HCT116 (cell line): ENCODE measurements around the gene MBTPS1. TPM values are rescaled to one million over a fixed set of nuclear protein-coding genes. Genes with fewer than 3 reads are reported as not detected.
A peak's percentile ranks its signal among the peaks of the same experiment; 100 is the strongest.

ENCODE experiments used
- ATAC-seq: fragments of 200-7000 bp; cut with Tn5 transposase; 2 replicates; pipeline ENCODE4 v1.9.1; 2020; ENCODE audit warnings: mild to moderate bottlenecking, moderate library complexity
- BruUV-seq: library from RNA; stranded (reverse); fragments of 400-500 nt; replicated peaks from 2 replicates; lab custom pipeline; 2021; lab: Mats Ljungman, UMichigan
- CTCF ChIA-PET: fragments of 300-600 bp; sonication (Branson Sonifier 250); formaldehyde crosslinking; loops from one replicate; lab custom pipeline; 2021; ENCODE audit warnings: antibody characterized with exemption; lab: Charles Lee
- POLR2A ChIA-PET: fragments of 300-600, 350-600 bp; sonication (Branson Sonifier 250); formaldehyde crosslinking; loops from one replicate; lab custom pipeline; 2021; ENCODE audit warnings: antibody characterized with exemption; lab: Charles Lee
- RAD21 ChIA-PET, 2 experiments: fragments of 300-600 bp; sonication (Branson Sonifier 250); formaldehyde crosslinking; loops; one replicate each; lab custom pipeline; 2023; ENCODE audit warnings: low total read pairs in 2 of 2; ENCODE audit not compliant: uncharacterized antibody in 2 of 2, unreplicated experiment in 2 of 2, low non-redundant PET in 1 of 2; lab: Charles Lee
- DNase-seq: peaks from one replicate; pipeline ENCODE4 v3.0.0-alpha.2; 2010; ENCODE audit warnings: low read depth, low spot score
- H2AFZ ChIP-seq: fragments of 200-600 bp; shearing (Covaris generic), sonication (generic); 2 replicates; pipeline ENCODE4 v1.6.1; 2017; ENCODE audit warnings: low read depth, mixed run types, mixed read lengths, antibody characterized with exemption, low read length; ENCODE audit not compliant: poor library complexity, severe bottlenecking
- H3K27ac ChIP-seq: 2 replicates; pipeline ENCODE4 v1.5.1; 2012; ENCODE audit warnings: low read depth, low read length
- H3K27me3 ChIP-seq: fragments of 200-600 bp; sonication (generic); 2 replicates; pipeline ENCODE4 v1.6.1; 2016; ENCODE audit warnings: mixed run types, low read length, mixed read lengths; ENCODE audit not compliant: insufficient read depth
- H3K36me3 ChIP-seq, 2 experiments: fragments of 200-500 bp in 1 of 2; fragments of 200-600 bp in 1 of 2; sonication (Bioruptor generic) in 1 of 2; sonication (generic) in 1 of 2; 2 replicates each; pipeline versions ENCODE4 v1.5.1 to v1.6.1; 2014 to 2016; ENCODE audit warnings: low read length in 2 of 2, inconsistent platforms in 1 of 2, mixed read lengths in 1 of 2, mixed run types in 1 of 2; ENCODE audit not compliant: insufficient read depth in 2 of 2, control insufficient read depth in 1 of 2
- H3K4me1 ChIP-seq, 2 experiments: fragments of 200-600 bp in 1 of 2; sonication (generic) in 1 of 2; 2 replicates each; pipeline versions ENCODE4 v1.5.1 to v1.6.1; 2012 to 2017; ENCODE audit warnings: low read length in 2 of 2, inconsistent platforms in 1 of 2, mild to moderate bottlenecking in 1 of 2, mixed read lengths in 1 of 2, mixed run types in 1 of 2, moderate library complexity in 1 of 2; ENCODE audit not compliant: insufficient read depth in 2 of 2, control insufficient read depth in 1 of 2
- H3K4me2 ChIP-seq: fragments of 200-600 bp; sonication (generic); 2 replicates; pipeline ENCODE4 v1.6.1; 2017; ENCODE audit warnings: mixed run types, low read length, mixed read lengths
- H3K4me3 ChIP-seq, 2 experiments: fragments of 200-600 bp in 1 of 2; sonication (generic) in 1 of 2; replicated peaks in 1 of 2; 2 replicates each; pipeline ENCODE4 v1.5.1; 2011 to 2016; ENCODE audit warnings: low read length in 2 of 2, control low read depth in 1 of 2, low read depth in 1 of 2, mild to moderate bottlenecking in 1 of 2, mixed read lengths in 1 of 2, mixed run types in 1 of 2
- H3K79me2 ChIP-seq: fragments of 200-600 bp; sonication (generic); 2 replicates; pipeline ENCODE4 v1.6.1; 2017; ENCODE audit warnings: mild to moderate bottlenecking, mixed run types, low read length, moderate library complexity, mixed read lengths; ENCODE audit not compliant: insufficient read depth
- H3K9ac ChIP-seq: fragments of 200-600 bp; sonication (generic); 2 replicates; pipeline ENCODE4 v1.6.1; 2016; ENCODE audit warnings: low read length, mixed read lengths
- H3K9me2 ChIP-seq: fragments of 200-600 bp; sonication (generic), shearing (Covaris generic); 2 replicates; pipeline ENCODE4 v1.6.1; 2017; ENCODE audit warnings: mixed run types, mild to moderate bottlenecking, moderate library complexity; ENCODE audit not compliant: insufficient read depth
- H3K9me3 ChIP-seq, 2 experiments: fragments of 200-500 bp in 1 of 2; fragments of 200-600 bp in 1 of 2; sonication (Bioruptor generic) in 1 of 2; sonication (generic) in 1 of 2; 2 replicates each; pipeline ENCODE4 v1.6.1; 2014 to 2017; ENCODE audit warnings: low read length in 2 of 2, mixed read lengths in 2 of 2, inconsistent platforms in 1 of 2, low read depth in 1 of 2, mild to moderate bottlenecking in 1 of 2, mixed run types in 1 of 2, moderate library complexity in 1 of 2; ENCODE audit not compliant: control insufficient read depth in 1 of 2, insufficient read depth in 1 of 2
- H4K20me1 ChIP-seq: fragments of 200-600 bp; sonication (generic), shearing (Covaris generic); 2 replicates; pipeline ENCODE4 v1.6.1; 2017; ENCODE audit warnings: mixed run types, mild to moderate bottlenecking, moderate library complexity; ENCODE audit not compliant: insufficient read depth
- FOSL1 ChIP-seq: IDR thresholded peaks from 2 replicates; pipeline ENCODE4 v1.6.1; 2012; ENCODE audit warnings: low read depth
- JUND ChIP-seq: IDR thresholded peaks from 2 replicates; pipeline ENCODE4 v1.6.1; 2012
- POLR2AphosphoS5 ChIP-seq: IDR thresholded peaks from 2 replicates; pipeline ENCODE4 v1.6.1; 2011; ENCODE audit warnings: mild to moderate bottlenecking, low read depth, low read length, moderate library complexity
- SP1 ChIP-seq: IDR thresholded peaks from 2 replicates; pipeline ENCODE4 v1.6.1; 2012; ENCODE audit warnings: low read depth
- TCF7L2 ChIP-seq: IDR thresholded peaks from 2 replicates; pipeline ENCODE4 v1.7.0; 2011; ENCODE audit warnings: borderline replicate concordance, inconsistent platforms; ENCODE audit not compliant: insufficient read depth, insufficient read length; ENCODE audit errors: extremely low read depth
- YY1 ChIP-seq: IDR thresholded peaks from 2 replicates; pipeline ENCODE4 v1.6.1; 2011; ENCODE audit warnings: low read length, low read depth, moderate library complexity, mild to moderate bottlenecking; ENCODE audit not compliant: insufficient replicate concordance; ENCODE audit errors: extremely low read depth
- intact Hi-C: fragments of 100-400 bp; cut with micrococcal nuclease; formaldehyde crosslinking; loops from 2 replicates; pipeline ENCODE4 v1.10.0; 2022
- total RNA-seq: library from RNA; stranded (reverse); gene quantifications from one replicate; pipeline ENCODE4 v1.2.1, GENCODE V29; 2021; ENCODE audit not compliant: unreplicated experiment
- TF ChIP-seq, protein P1 (sequence below), 3 experiments: fragments of 200-600 bp in 1 of 3; sonication (generic) in 1 of 3; IDR thresholded peaks in 2 of 3; conservative IDR thresholded peaks in 1 of 3; 2 replicates each; pipeline ENCODE4 v1.5.1; 2012 to 2017; ENCODE audit warnings: low read depth in 2 of 3, low read length in 2 of 3, antibody characterized with exemption in 1 of 3, borderline replicate concordance in 1 of 3, control low read depth in 1 of 3, mild to moderate bottlenecking in 1 of 3, mixed read lengths in 1 of 3, mixed run types in 1 of 3, moderate library complexity in 1 of 3; ENCODE audit not compliant: insufficient read depth in 1 of 3
- TF ChIP-seq, protein P2 (sequence below): IDR thresholded peaks from 2 replicates; pipeline ENCODE4 v1.6.1; 2011; ENCODE audit warnings: mild to moderate bottlenecking, low read length, moderate library complexity; ENCODE audit not compliant: insufficient replicate concordance; ENCODE audit errors: extremely low read depth
- TF ChIP-seq, protein P3 (sequence below): IDR thresholded peaks from 2 replicates; pipeline ENCODE4 v1.6.1; 2012

The MBTPS1 gene
- total RNA-seq, 1 experiment from 2014 or later: 111 TPM

DNA sequence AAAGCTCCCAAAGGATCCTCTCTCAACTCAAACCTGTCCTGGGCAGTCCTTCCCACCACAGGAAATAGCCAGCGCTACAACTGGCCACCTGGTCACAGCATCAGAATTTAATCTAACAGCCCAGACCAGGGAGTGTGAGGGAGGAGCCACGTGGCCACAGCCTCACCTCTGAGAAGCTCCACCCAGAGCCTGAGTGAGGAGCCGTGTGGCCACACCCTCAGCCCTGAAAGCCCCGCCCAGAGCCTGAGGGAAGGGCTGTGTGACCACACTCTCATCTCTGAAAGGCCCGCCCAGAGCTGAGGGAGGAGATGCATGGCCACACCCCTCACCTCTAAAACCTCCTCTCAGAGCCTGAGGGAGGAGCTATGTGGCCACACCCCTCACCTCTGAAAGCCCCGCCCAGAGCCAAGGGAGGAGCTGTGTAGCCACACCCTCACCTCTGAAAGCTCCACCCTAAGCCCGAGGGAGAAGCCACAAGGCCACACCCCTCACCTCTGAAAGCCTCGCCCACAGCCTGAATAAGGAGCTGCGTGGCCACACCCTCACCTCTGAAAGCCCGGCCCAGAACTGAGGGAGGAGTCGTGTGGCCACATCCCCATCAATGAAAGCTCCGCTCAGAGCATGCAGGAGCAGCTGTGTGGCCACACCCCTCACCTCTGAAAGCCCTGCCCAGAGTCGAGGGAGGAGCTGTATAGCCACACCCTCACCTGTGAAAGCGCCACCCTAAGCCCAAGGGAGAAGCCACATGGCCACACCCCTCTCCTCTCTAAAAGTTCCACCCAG lies 102.8 kb downstream of the MBTPS1 start:
- H3K79me2 ChIP-seq: no peaks in the 10 kb centered on the region
- no peaks in the 10 kb centered on the region for H3K36me3 ChIP-seq
- H3K4me2 ChIP-seq: peak overlapping the region; percentile 56
- ATAC-seq (peak; percentile 87), DNase-seq (peak; percentile 100)
- ChIA-PET CTCF (interaction anchor here (0.8 to 1.7 kb wide), 18 partner anchors 9 to 712 kb away, joined by 3 to 15 read pairs (median 3); partner anchors contain the start of genes MBTPS1, OSGIN1, SLC38A8 and TAF1C), POLR2A (interaction anchor here (0.6 to 1.7 kb wide), 11 partner anchors 8 to 178 kb away, joined by 3 to 10 read pairs (median 4); partner anchors contain the start of gene OSGIN1), RAD21 (interaction anchor here (0.5 to 1.1 kb wide), 4 partner anchors 44 to 605 kb away, joined by 3 to 5 read pairs (median 4); no protein-coding TSS in a partner anchor)
- no peaks in the 10 kb centered on the region for H3K9me2 ChIP-seq
- intact Hi-C loops: no loop called here
- H3K4me3 ChIP-seq: no peak overlapping the region
- H3K9me3 ChIP-seq: peaks cover 0 to under 1% of the 10 kb centered on the region in 2 experiments; a peak in 1 of 4 replicates
- no peaks in the 10 kb centered on the region for H4K20me1 ChIP-seq
- peaks cover 11 to 21% of the 10 kb centered on the region in 2 experiments for H3K4me1 ChIP-seq
- peak overlapping the region; percentile 45 for H3K27ac ChIP-seq
- no peaks in the 10 kb centered on the region for H3K27me3 ChIP-seq
- TF ChIP-seq JUND (no peak), TCF7L2 (no peak), SP1 (peak; percentile 54), YY1 (peak; percentile 49), FOSL1 (no peak), POLR2AphosphoS5 (peak; percentile 65)
- TF ChIP-seq, protein P1, sequence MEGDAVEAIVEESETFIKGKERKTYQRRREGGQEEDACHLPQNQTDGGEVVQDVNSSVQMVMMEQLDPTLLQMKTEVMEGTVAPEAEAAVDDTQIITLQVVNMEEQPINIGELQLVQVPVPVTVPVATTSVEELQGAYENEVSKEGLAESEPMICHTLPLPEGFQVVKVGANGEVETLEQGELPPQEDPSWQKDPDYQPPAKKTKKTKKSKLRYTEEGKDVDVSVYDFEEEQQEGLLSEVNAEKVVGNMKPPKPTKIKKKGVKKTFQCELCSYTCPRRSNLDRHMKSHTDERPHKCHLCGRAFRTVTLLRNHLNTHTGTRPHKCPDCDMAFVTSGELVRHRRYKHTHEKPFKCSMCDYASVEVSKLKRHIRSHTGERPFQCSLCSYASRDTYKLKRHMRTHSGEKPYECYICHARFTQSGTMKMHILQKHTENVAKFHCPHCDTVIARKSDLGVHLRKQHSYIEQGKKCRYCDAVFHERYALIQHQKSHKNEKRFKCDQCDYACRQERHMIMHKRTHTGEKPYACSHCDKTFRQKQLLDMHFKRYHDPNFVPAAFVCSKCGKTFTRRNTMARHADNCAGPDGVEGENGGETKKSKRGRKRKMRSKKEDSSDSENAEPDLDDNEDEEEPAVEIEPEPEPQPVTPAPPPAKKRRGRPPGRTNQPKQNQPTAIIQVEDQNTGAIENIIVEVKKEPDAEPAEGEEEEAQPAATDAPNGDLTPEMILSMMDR (IDR thresholded peaks at IDR 0.05 in 2 of 3, conservative IDR thresholded peaks at IDR 0.05 in 1 of 3; ENCODE audit: borderline replicate concordance in 1 of 3, insufficient read depth in 1 of 3, low read depth in 2 of 3, low read length in 2 of 3): no peak
- TF ChIP-seq, protein P2, sequence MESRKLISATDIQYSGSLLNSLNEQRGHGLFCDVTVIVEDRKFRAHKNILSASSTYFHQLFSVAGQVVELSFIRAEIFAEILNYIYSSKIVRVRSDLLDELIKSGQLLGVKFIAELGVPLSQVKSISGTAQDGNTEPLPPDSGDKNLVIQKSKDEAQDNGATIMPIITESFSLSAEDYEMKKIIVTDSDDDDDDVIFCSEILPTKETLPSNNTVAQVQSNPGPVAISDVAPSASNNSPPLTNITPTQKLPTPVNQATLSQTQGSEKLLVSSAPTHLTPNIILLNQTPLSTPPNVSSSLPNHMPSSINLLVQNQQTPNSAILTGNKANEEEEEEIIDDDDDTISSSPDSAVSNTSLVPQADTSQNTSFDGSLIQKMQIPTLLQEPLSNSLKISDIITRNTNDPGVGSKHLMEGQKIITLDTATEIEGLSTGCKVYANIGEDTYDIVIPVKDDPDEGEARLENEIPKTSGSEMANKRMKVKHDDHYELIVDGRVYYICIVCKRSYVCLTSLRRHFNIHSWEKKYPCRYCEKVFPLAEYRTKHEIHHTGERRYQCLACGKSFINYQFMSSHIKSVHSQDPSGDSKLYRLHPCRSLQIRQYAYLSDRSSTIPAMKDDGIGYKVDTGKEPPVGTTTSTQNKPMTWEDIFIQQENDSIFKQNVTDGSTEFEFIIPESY: no peak
- TF ChIP-seq, protein P3, sequence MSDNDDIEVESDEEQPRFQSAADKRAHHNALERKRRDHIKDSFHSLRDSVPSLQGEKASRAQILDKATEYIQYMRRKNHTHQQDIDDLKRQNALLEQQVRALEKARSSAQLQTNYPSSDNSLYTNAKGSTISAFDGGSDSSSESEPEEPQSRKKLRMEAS: peak; percentile 84
- no peak overlapping the region for H3K9ac ChIP-seq
- no TSS peak for BruUV-seq
- no peak overlapping the region for H2AFZ ChIP-seq
